Nephron progenitor cell (in vitro differentiated cells): ENCODE results near the gene WDR26.
"Not testable (repeated sequence)": the region's sequence is repeated elsewhere in the genome, so short reads cannot be mapped to it uniquely, and the experiment has no call there.

Experiments
- DNase-seq: peaks from one replicate; pipeline ENCODE4 v3.0.0; 2021
- H3K27ac Mint-ChIP-seq: 2 replicates; pipeline ENCODE4 v1.8.0; 2021; ENCODE audit warnings: mild to moderate bottlenecking, moderate library complexity, mixed read lengths
- H3K27me3 Mint-ChIP-seq: 2 replicates; pipeline ENCODE4 v1.8.0; 2021; ENCODE audit warnings: mild to moderate bottlenecking, low read depth, mixed read lengths; ENCODE audit not compliant: poor library complexity
- H3K36me3 Mint-ChIP-seq: 2 replicates; pipeline ENCODE4 v1.8.0; 2021; ENCODE audit warnings: low read depth, mixed read lengths
- H3K4me1 Mint-ChIP-seq: 2 replicates; pipeline ENCODE4 v1.8.0; 2021; ENCODE audit warnings: mixed read lengths
- H3K4me3 Mint-ChIP-seq: 2 replicates; pipeline ENCODE4 v1.8.0; 2021; ENCODE audit warnings: mild to moderate bottlenecking, moderate library complexity, mixed read lengths
- H3K9me3 Mint-ChIP-seq: 2 replicates; pipeline ENCODE4 v1.8.0; 2021; ENCODE audit warnings: mild to moderate bottlenecking, moderate library complexity, mixed read lengths
- TF ChIP-seq, protein P1 (sequence below): fragments of 200-600 bp; sonication (generic); IDR thresholded peaks from 2 replicates; pipeline ENCODE4 v1.5.0; 2021; ENCODE audit warnings: antibody characterized with exemption

Gene WDR26

DNA sequence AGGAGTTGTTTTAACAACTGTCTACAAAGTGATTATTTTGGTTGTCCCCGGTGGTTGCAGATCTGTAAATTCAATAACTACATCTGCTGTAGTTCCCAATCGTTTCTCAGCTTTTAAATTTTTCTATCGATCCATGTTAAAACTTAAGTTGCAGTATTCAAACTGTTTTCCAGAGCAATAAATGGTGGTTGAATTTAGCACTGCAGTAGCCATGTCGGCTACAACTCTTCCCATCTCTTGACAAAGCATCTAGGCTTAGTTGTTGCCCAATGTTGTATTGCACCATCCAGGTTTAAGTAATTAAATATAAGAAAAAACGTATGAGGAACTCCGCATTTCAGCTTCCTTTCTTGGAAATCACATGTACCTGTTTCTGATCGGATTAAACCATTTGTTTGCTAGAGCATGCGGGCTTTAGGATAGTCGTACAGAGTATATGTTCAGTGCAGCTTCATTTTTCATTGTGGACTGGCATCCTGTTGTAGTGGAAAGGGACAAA lies 76.9 kb downstream of the WDR26 start:
- Mint-ChIP-seq H3K4me3 (peak overlapping the region; percentile 90), H3K27ac (peak overlapping the region; percentile 23), H3K9me3 (peaks cover 13% of the 10 kb centered on the region), H3K4me1 (peaks cover 21% of the 10 kb centered on the region), H3K27me3 (no peaks in the 10 kb centered on the region), H3K36me3 (peaks cover 31% of the 10 kb centered on the region)
- DNase-seq = no peak
- TF ChIP-seq, protein P1, sequence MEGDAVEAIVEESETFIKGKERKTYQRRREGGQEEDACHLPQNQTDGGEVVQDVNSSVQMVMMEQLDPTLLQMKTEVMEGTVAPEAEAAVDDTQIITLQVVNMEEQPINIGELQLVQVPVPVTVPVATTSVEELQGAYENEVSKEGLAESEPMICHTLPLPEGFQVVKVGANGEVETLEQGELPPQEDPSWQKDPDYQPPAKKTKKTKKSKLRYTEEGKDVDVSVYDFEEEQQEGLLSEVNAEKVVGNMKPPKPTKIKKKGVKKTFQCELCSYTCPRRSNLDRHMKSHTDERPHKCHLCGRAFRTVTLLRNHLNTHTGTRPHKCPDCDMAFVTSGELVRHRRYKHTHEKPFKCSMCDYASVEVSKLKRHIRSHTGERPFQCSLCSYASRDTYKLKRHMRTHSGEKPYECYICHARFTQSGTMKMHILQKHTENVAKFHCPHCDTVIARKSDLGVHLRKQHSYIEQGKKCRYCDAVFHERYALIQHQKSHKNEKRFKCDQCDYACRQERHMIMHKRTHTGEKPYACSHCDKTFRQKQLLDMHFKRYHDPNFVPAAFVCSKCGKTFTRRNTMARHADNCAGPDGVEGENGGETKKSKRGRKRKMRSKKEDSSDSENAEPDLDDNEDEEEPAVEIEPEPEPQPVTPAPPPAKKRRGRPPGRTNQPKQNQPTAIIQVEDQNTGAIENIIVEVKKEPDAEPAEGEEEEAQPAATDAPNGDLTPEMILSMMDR = no peak

GRCh38 chr1:224356685-224357625 lies 77.6 kb downstream of the WDR26 start, which contains the start of gene CNIH4:
TSS of gene CNIH4 (plus strand) at chr1:224356879. CDS start at chr1:224356925, 46 bp downstream.
- H3K27me3 Mint-ChIP-seq = no peaks in the 10 kb centered on the region
- TF ChIP-seq, protein P1 = no peak
- peak within 1 kb of the TSS; percentile 23 for H3K27ac Mint-ChIP-seq
- peaks cover 21% of the 10 kb centered on the region for H3K4me1 Mint-ChIP-seq
- H3K9me3 Mint-ChIP-seq = peaks cover 5% of the 10 kb centered on the region
- peaks cover 24% of the 10 kb centered on the region for H3K36me3 Mint-ChIP-seq
- peak within 1 kb of the TSS; percentile 91 for H3K4me3 Mint-ChIP-seq
- DNase-seq = peak; percentile 84

DNA sequence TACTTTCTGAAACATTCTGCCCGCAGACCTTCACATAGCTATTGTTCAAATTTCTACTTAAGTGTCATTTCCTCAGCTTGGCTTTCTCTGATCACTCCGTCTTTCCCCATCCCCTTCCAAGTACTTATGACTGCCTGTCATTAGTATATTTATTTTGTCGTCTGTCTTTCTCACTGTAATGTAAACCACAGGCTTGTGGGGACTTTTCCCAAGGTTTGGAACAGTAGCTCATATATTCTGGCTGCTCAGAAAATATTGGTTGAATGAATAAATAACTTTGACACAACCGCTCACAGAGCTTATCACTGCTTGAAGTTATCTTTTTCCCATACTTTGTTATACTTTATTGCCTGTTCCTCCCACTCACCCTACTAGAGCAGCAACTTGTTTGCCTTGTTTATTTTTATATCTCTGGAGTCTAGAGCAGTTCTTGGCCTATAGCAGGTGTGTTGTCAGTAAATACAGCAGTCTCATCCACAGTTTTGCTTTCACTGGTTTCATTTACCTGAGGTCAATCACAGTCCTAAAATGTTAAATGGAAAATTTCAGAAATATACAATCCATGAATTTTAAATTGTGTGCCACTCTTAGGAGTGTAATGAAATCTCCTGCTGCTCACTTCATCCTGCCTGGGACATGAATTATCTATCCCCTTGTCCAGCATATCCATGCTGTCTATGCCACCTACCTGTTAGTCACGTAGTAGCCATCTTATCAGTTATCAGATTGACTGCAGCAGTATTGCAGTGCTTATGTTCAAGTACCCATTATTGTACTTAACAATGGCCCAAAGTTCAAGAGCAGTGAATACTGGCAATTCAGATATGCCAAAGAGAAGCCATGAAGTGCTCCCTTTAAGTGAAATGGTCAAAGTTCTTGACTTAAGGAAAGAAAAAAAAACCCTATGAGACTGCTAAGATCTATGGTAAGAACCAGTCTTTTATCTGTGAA lies 80.3 kb downstream of the WDR26 start:
- Mint-ChIP-seq H3K4me3 (no peak overlapping the region), H3K36me3 (peaks cover 6% of the 10 kb centered on the region), H3K9me3 (peaks cover 13% of the 10 kb centered on the region), H3K4me1 (peaks cover 17% of the 10 kb centered on the region), H3K27me3 (no peaks in the 10 kb centered on the region), H3K27ac (no peak overlapping the region)
- no peak for DNase-seq
- TF ChIP-seq, protein P1 = no peak

GRCh38 chr1:224352436-224353085 lies 82.0 kb downstream of the WDR26 start:
- H3K27me3 Mint-ChIP-seq, H3K27ac Mint-ChIP-seq, H3K4me1 Mint-ChIP-seq, H3K36me3 Mint-ChIP-seq, DNase-seq, H3K4me3 Mint-ChIP-seq: not testable (repeated sequence)
- peaks cover 16% of the 10 kb centered on the region for H3K9me3 Mint-ChIP-seq

DNA sequence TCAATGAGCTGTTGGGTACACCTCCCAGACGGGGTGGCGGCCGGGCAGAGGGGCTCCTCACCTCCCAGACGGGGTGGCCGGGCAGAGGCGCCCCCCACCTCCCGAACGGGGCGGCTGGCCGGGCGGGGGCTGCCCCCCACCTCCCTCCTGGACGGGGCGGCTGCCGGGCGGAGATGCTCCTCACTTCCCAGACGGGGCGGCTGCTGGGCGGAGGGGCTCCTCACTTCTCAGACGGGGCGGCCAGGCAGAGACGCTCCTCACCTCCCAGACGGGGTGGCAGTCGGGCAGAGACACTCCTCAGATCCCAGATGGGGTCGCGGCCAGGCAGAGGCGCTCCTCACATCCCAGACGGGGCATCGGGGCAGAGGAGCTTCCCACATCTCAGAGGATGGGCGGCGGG lies 84.9 kb downstream of the WDR26 start:
- H3K4me3 Mint-ChIP-seq, H3K27me3 Mint-ChIP-seq, H3K4me1 Mint-ChIP-seq, DNase-seq, H3K27ac Mint-ChIP-seq, H3K36me3 Mint-ChIP-seq: not testable (repeated sequence)
- H3K9me3 Mint-ChIP-seq = peaks cover 29% of the 10 kb centered on the region

DNA sequence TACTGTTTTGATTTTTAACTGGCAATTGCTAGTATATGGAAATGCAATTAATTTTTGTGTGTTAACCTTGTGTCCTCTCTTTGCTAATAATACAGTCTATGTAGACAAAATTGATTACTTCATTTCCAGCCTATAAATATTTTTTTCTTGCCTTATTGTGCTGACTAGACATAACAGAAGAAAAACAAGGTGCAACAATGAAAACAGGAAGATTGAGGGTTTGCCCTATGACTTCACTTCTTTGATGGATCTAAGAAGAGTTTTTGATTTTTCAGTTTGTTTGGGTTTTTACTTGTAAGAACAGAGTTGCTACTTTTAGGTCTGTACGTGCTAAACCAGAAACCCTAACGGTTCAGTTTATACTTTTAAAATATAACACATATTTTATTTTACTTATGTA lies 86.5 kb downstream of the WDR26 start:
- Mint-ChIP-seq H3K9me3 (peaks cover 41% of the 10 kb centered on the region), H3K4me1 (no peaks in the 10 kb centered on the region), H3K27me3 (peaks cover 11% of the 10 kb centered on the region), H3K27ac (no peak overlapping the region), H3K4me3 (no peak overlapping the region), H3K36me3 (peaks cover under 1% of the 10 kb centered on the region)
- TF ChIP-seq, protein P1 = no peak
- DNase-seq = no peak
